ENCODE measurements around the gene C1orf116. TPM values are rescaled to one million over a fixed set of nuclear protein-coding genes. Genes with fewer than 3 reads are reported as not detected.
"Not testable (repeated sequence)": the region's sequence is repeated elsewhere in the genome, so short reads cannot be mapped to it uniquely, and the experiment has no call there.

Gene C1orf116
- total RNA-seq, 2 experiments from 2014 or later, result 0.08 TPM; not detected in 1

- POLR2A ChIA-PET, result interaction anchor here (1.0 kb wide), 1 partner anchor 12 kb away, joined by 3 read pairs; the partner anchor contains the start of gene PFKFB2
- CTCF ChIA-PET, result not testable (repeated sequence)
Observed at GRCh38 chr1:207041397-207041796, 8.8 kb upstream of the C1orf116 start.

GRCh38 chr1:207040181-207040533 is 7.6 kb upstream of the C1orf116 start:
- peaks cover 2% of the 10 kb centered on the region for H3K4me1 Mint-ChIP-seq
- no peak overlapping the region for H3K4me3 Mint-ChIP-seq
- peaks cover 5% of the 10 kb centered on the region for H3K27me3 Mint-ChIP-seq
- H3K9me3 Mint-ChIP-seq, result no peaks in the 10 kb centered on the region
- no peak overlapping the region for H3K27ac Mint-ChIP-seq
- no peak for DNase-seq
- ChIA-PET CTCF (interaction anchor here (1.0 kb wide), 1 partner anchor 10 kb away, joined by 4 read pairs; no protein-coding TSS in a partner anchor), POLR2A (interaction anchor here (0.8 kb wide), 1 partner anchor 13 kb away, joined by 3 read pairs; the partner anchor contains the start of gene PFKFB2)
- peaks cover 9% of the 10 kb centered on the region for H3K36me3 Mint-ChIP-seq (ENCODE audit: low read depth)

More at GRCh38 chr1:207041397-207041796, 8.8 kb upstream of the C1orf116 start:
- H3K4me1 Mint-ChIP-seq, H3K27ac Mint-ChIP-seq, DNase-seq, H3K9me3 Mint-ChIP-seq, H3K4me3 Mint-ChIP-seq, H3K27me3 Mint-ChIP-seq: not testable (repeated sequence)
- H3K36me3 Mint-ChIP-seq (ENCODE audit: low read depth), result peaks cover 18% of the 10 kb centered on the region

DNA sequence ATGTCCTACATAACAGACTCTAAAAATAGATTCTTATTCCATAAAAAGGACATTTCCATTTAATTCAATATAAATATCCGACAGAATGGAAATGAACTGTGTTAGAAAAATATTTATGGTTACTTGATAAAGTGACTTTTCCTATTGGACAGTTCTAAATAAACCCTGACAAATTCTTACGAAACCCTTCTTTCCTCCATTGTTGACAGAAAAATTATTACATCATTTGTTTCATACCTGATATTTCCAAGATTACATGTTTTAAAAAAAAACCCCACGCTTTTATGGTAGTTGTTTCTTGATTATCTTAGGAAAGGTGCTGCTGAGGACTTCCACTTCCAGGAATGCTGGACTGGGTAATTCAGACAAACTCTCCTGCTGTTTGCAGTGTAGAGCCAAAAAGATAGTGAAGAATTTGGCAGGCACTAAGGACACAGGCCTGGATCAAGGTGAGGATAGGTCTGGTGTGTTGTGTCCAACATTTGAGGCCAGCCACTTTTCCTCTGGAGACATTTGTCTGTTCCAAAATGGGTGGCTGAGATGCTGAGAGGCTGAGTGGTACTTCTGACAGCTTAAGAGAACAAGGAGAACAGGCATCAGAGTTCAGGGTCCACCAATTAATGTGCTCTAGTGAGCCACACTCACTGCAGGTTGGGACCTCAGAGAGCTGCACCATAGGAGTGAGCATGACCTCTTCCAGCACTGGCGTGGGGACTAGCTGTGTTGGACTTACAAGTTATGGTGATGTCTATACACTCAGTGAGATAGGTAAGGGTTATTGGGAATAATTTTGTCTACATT is 7.0 kb upstream of the C1orf116 start:
- H3K27me3 Mint-ChIP-seq, result peaks cover 7% of the 10 kb centered on the region
- POLR2A ChIA-PET, result interaction anchor here (0.8 kb wide), 1 partner anchor 13 kb away, joined by 3 read pairs; the partner anchor contains the start of gene PFKFB2
- no peak overlapping the region for H3K4me3 Mint-ChIP-seq
- H3K4me1 Mint-ChIP-seq, result no peaks in the 10 kb centered on the region
- no peak overlapping the region for H3K27ac Mint-ChIP-seq
- H3K9me3 Mint-ChIP-seq, result no peaks in the 10 kb centered on the region
- CTCF ChIA-PET, result no interaction called here
- H3K36me3 Mint-ChIP-seq (ENCODE audit: low read depth), result peaks cover 6% of the 10 kb centered on the region
- DNase-seq, result no peak

DNA sequence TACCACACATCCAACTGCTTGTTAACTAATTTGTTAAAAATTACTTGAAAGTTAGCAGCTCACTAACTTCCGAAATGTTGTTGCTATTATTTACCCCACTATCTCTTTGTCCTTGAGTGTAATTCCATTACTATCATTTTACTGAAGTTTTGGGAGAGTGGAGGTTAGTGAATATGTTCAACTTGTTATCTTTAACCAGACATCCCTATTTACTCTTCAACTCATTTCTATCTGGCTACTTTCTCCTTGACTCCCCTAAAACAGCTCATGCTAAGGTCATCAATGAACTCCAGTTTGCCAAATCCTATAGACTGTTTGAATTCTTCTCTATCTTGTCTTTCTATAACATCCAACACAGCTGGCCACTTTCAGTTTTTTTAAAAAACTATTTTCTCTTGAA is 4.3 kb upstream of the C1orf116 start:
- peaks cover 28% of the 10 kb centered on the region for H3K27me3 Mint-ChIP-seq
- DNase-seq, result no peak
- H3K4me1 Mint-ChIP-seq, result peaks cover 3% of the 10 kb centered on the region
- no peak overlapping the region for H3K27ac Mint-ChIP-seq
- no peak overlapping the region for H3K4me3 Mint-ChIP-seq
- H3K9me3 Mint-ChIP-seq, result no peaks in the 10 kb centered on the region
- peaks cover under 1% of the 10 kb centered on the region for H3K36me3 Mint-ChIP-seq (ENCODE audit: low read depth)
- ChIA-PET POLR2A (no interaction called here), CTCF (interaction anchor here (1.0 to 2.9 kb wide), 2 partner anchors 13 to 33 kb away, joined by 4 to 11 read pairs; no protein-coding TSS in a partner anchor)

DNA sequence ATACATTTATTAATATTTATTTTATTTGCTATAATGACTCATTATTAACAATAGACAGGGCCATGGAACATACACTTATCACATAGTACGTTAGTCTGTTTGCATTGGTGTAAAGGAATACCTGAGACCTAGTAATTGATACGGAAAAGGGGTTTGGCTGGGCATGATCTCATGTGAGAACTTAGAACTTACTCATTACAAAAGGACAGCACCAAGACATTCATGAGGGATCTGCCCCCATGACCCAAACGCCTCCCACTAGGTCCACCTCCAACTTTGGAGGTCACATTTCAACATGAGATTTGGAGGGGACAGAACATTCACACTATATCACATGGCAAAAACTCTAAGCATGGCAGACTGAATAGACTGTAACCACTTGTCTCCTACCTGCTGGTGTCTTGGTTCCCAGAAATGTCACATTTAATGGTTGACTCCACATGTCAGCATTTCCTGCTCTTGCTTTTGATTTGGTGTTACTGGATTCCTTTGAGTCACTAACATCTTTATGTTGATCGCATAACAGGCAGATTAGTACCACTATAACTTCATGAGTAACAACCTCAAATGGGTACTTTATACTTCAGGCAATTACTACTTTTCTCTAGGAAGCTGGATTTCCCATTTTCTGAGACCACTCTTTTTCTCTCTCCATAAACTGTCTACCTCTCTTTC is 3.5 kb upstream of the C1orf116 start:
- Mint-ChIP-seq H3K4me1 (peaks cover 3% of the 10 kb centered on the region), H3K36me3 (ENCODE audit: low read depth) (no peaks in the 10 kb centered on the region), H3K9me3 (no peaks in the 10 kb centered on the region), H3K4me3 (no peak overlapping the region), H3K27ac (no peak overlapping the region), H3K27me3 (peaks cover 37% of the 10 kb centered on the region)
- DNase-seq, result no peak
- ChIA-PET CTCF (interaction anchor here (1.0 to 2.9 kb wide), 2 partner anchors 14 to 32 kb away, joined by 4 to 11 read pairs; no protein-coding TSS in a partner anchor), POLR2A (no interaction called here)

DNA sequence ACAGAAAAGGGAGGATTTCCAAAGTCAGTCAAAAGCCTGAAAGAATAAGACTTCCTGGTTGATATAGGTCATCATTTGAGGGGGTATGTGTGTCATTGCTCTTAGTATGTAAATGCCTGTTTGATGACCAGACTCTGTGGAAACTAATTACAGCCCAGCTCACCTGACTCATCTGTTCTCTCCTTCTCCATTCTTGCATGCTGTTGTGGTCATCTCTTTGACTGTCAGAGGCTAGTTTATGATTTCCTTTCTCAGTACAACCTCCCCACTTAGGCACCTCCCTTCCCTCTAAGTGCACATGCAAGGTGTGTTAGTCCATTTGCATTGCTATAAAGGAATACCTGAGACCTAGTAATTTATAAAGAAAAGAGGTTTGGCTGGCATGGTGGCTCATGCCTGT is 2.4 kb upstream of the C1orf116 start:
- Mint-ChIP-seq H3K27ac (no peak overlapping the region), H3K36me3 (ENCODE audit: low read depth) (no peaks in the 10 kb centered on the region), H3K27me3 (peaks cover 45% of the 10 kb centered on the region), H3K4me1 (peaks cover 3% of the 10 kb centered on the region), H3K9me3 (no peaks in the 10 kb centered on the region), H3K4me3 (no peak overlapping the region)
- ChIA-PET CTCF (no interaction called here), POLR2A (no interaction called here)
- DNase-seq, result no peak

DNA sequence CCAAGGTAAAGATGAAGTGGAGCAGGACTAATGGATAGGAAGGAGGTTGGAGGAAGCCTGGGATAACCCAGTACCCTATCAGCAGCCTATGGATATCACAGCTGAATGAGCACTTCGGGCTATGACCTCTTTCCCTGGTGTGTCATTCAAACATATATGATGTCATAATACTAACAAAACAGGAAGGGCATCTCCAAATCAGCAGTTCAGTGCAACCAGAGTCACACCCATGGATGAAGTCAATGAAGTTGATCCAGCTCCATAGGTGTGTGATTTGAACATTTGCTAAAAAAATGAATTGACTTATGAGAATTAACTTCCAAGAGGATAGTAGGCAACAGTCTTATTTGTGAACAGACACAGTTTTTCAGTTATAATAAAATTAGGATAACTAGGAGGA is 1.7 kb upstream of the C1orf116 start:
- DNase-seq, result no peak
- CTCF ChIA-PET, result interaction anchor here (1.8 to 2.0 kb wide), 2 partner anchors 30 to 122 kb away, joined by 5 to 6 read pairs; no protein-coding TSS in a partner anchor
- Mint-ChIP-seq H3K27ac (no peak overlapping the region), H3K27me3 (peaks cover 49% of the 10 kb centered on the region), H3K4me1 (peaks cover 3% of the 10 kb centered on the region), H3K36me3 (ENCODE audit: low read depth) (no peaks in the 10 kb centered on the region), H3K4me3 (no peak overlapping the region), H3K9me3 (no peaks in the 10 kb centered on the region)
- POLR2A ChIA-PET, result no interaction called here

- DNase-seq, result no peak
- Mint-ChIP-seq H3K36me3 (ENCODE audit: low read depth) (no peaks in the 10 kb centered on the region), H3K9me3 (no peaks in the 10 kb centered on the region), H3K27ac (no peak overlapping the region), H3K4me3 (no peak overlapping the region), H3K4me1 (peaks cover 3% of the 10 kb centered on the region), H3K27me3 (peaks cover 58% of the 10 kb centered on the region)
- CTCF ChIA-PET, result interaction anchor here (1.8 to 2.0 kb wide), 2 partner anchors 29 to 121 kb away, joined by 5 to 6 read pairs; no protein-coding TSS in a partner anchor
- POLR2A ChIA-PET, result no interaction called here
Observed at GRCh38 chr1:207033302-207033701, 746 bp upstream of the C1orf116 start.

GRCh38 chr1:207031632-207032264 is 808 bp downstream of the C1orf116 start:
- Mint-ChIP-seq H3K36me3 (ENCODE audit: low read depth) (no peaks in the 10 kb centered on the region), H3K4me3 (no peak overlapping the region), H3K4me1 (peaks cover 3% of the 10 kb centered on the region), H3K27me3 (peaks cover 67% of the 10 kb centered on the region), H3K27ac (no peak overlapping the region), H3K9me3 (no peaks in the 10 kb centered on the region)
- POLR2A ChIA-PET, result interaction anchor here (0.6 kb wide), 1 partner anchor 192 kb away, joined by 3 read pairs; no protein-coding TSS in a partner anchor
- CTCF ChIA-PET, result interaction anchor here (1.1 to 3.5 kb wide), 3 partner anchors 18 to 120 kb away, joined by 3 to 10 read pairs (median 5); no protein-coding TSS in a partner anchor
- no peak for DNase-seq

DNA sequence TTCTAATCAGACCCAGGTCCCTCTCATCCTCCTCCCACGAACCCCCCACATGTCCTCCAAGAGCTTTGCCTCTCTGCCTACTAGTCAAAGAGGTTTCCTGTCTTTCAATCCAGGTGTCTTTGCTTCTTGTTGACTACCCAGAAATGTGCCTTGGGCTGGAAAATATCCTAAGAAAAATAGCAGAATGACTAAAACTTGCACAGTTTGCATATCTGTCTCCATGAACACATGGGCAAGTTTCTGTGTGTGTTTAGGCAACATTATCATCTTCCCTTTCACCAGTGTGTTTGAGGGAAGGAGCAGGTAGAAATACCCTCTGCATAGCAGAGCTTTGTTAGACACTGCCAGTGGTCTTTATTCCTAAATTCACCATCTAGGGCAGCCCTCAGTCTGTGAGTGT is 1.5 kb downstream of the C1orf116 start:
- no peak for DNase-seq
- H3K27me3 Mint-ChIP-seq, result peaks cover 67% of the 10 kb centered on the region
- H3K4me1 Mint-ChIP-seq, result peaks cover 3% of the 10 kb centered on the region
- POLR2A ChIA-PET, result no interaction called here
- no peak overlapping the region for H3K27ac Mint-ChIP-seq
- no peaks in the 10 kb centered on the region for H3K36me3 Mint-ChIP-seq (ENCODE audit: low read depth)
- no peak overlapping the region for H3K4me3 Mint-ChIP-seq
- CTCF ChIA-PET, result interaction anchor here (3.5 kb wide), 1 partner anchor 19 kb away, joined by 10 read pairs; no protein-coding TSS in a partner anchor
- H3K9me3 Mint-ChIP-seq, result no peaks in the 10 kb centered on the region

DNA sequence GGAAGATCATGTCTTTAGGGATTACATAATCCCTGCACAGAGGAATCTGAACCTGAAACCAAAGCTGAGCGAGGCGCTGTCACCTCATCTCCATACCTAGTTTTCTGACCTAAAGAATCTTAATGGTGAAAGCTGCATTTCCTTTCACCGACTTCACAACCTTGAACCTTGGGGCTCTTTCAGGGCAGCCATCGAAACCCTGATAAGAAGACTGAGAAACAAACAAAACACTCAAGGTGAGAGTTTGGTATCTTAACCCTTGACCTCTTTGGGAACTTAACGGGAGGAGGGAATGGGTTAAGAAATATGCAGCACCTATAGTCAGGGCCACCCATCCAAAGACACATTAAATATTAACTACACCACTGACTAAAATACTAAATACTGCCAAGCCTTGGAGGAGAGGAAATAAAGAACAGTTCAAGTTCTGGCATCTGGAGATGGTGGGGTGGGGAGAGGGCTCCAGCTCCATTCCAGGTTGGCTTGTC is 2.0 kb downstream of the C1orf116 start:
- Mint-ChIP-seq H3K36me3 (ENCODE audit: low read depth) (no peaks in the 10 kb centered on the region), H3K9me3 (no peaks in the 10 kb centered on the region), H3K27me3 (peaks cover 69% of the 10 kb centered on the region), H3K4me3 (no peak overlapping the region), H3K4me1 (peaks cover 3% of the 10 kb centered on the region), H3K27ac (no peak overlapping the region)
- DNase-seq, result no peak
- CTCF ChIA-PET, result interaction anchor here (3.5 kb wide), 1 partner anchor 19 kb away, joined by 10 read pairs; no protein-coding TSS in a partner anchor
- POLR2A ChIA-PET, result no interaction called here

DNA sequence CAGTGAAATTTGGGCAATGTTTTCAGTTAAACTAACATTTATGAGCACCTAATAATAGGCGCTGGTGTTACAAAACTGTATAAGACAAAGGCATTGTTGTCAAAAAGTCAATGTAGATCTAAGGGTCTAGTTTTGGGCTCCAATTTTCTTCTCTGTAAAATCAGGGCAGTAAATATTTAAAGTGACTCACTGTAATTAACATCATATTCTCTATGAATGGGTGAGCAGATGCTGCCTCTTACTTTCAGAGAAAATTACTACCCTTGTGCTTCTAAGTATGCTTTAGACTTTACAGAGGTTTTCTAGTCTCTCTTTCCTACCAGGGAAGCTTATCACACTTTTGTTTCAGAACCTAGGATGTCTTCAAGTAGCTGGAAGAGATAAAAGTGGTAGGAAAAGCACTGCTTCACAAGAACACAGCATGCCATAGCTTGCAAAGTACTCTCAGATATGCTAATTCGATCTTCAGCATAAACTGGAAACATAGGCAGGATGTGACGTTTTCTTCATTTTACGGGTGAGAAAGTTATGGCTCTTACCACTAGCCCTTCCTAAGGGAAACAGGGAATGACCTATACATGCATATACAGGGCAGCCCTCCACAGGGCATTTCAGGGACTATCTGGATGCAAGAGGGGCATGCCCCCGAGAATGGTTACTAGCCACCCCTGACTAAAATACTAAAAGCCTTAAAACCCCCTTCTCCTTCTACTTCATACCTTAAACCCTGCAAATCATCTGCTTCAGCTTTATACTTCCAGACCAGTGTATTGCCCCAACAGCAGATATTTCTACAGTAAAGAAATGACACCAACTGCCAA is 2.6 kb downstream of the C1orf116 start:
- ChIA-PET CTCF (interaction anchor here (1.5 to 3.5 kb wide), 2 partner anchors 20 to 47 kb away, joined by 3 to 10 read pairs; no protein-coding TSS in a partner anchor), POLR2A (no interaction called here)
- H3K27me3 Mint-ChIP-seq, result peaks cover 68% of the 10 kb centered on the region
- DNase-seq, result no peak
- H3K27ac Mint-ChIP-seq, result no peak overlapping the region
- no peaks in the 10 kb centered on the region for H3K36me3 Mint-ChIP-seq (ENCODE audit: low read depth)
- no peaks in the 10 kb centered on the region for H3K9me3 Mint-ChIP-seq
- peaks cover 3% of the 10 kb centered on the region for H3K4me1 Mint-ChIP-seq
- no peak overlapping the region for H3K4me3 Mint-ChIP-seq

All from activated CD4-positive, alpha-beta memory T cell treated with anti-CD3 and anti-CD28 coated beads, Interleukin-2, amount 10 ng/mL, durations not matched to agents 7 days and 5 days (primary cell).